Heart right ventricle (tissue), 16 donors: ENCODE data around the gene CDK1. TPM values are rescaled to one million over a fixed set of nuclear protein-coding genes. Genes with fewer than 3 reads are reported as not detected.
"Not testable (repeated sequence)": the region's sequence is repeated elsewhere in the genome, so short reads cannot be mapped to it uniquely, and the experiment has no call there.

ENCODE experiments used
- ATAC-seq, 8 donors: fragments of 200-7000 bp; cut with Tn5 transposase; one replicate each; pipeline ENCODE4 v1.9.1; 2020; ENCODE audit warnings: mild to moderate bottlenecking in 8 of 8, moderate library complexity in 8 of 8, moderate number of reproducible peaks in 1 of 8
- DNase-seq, 2 donors: peaks; one replicate each; pipeline ENCODE4 v3.0.0-alpha.2; 2020
- H3K27ac ChIP-seq, 10 donors: fragments of 200-600 bp; sonication (generic) in 2 of 10; one replicate each; pipeline versions ENCODE4 v1.5.0 to v1.8.0; 2020 to 2022; ENCODE audit warnings: mild to moderate bottlenecking in 3 of 10
- H3K27me3 ChIP-seq, 7 donors: fragments of 200-600 bp; one replicate each; pipeline ENCODE4 v1.8.0; 2021 to 2022; ENCODE audit warnings: mild to moderate bottlenecking in 2 of 7
- H3K36me3 ChIP-seq, 9 donors: fragments of 200-600 bp; sonication (generic) in 1 of 9; one replicate each; pipeline versions ENCODE4 v1.5.0 to v1.8.0; 2020 to 2022; ENCODE audit warnings: mild to moderate bottlenecking in 2 of 9
- H3K4me1 ChIP-seq, 9 donors: fragments of 200-600 bp; sonication (generic) in 1 of 9; one replicate each; pipeline versions ENCODE4 v1.5.0 to v1.8.0; 2020 to 2022; ENCODE audit warnings: mild to moderate bottlenecking in 4 of 9
- H3K4me3 ChIP-seq, 10 donors: fragments of 200-600 bp; sonication (generic) in 2 of 10; one replicate each; pipeline versions ENCODE4 v1.5.0 to v1.8.0; 2020 to 2022; ENCODE audit warnings: mild to moderate bottlenecking in 7 of 10, moderate library complexity in 2 of 10
- H3K9me3 ChIP-seq, 11 donors: fragments of 200-600 bp in 10 of 11; sonication (generic) in 2 of 11; one replicate each; pipeline versions ENCODE4 v1.5.0 to v1.8.0; 2013 to 2022; ENCODE audit warnings: mild to moderate bottlenecking in 2 of 11, control low read depth in 1 of 11, moderate library complexity in 1 of 11
- WGBS, 2 donors: extraction: QIAGEN DNeasy Blood & Tissue Kit; methylation state at CpG; one replicate each; pipeline ENCODE4 v1.1.7; 2013; ENCODE audit warnings: inconsistent platforms in 1 of 2; 5-methylcytosine and 5-hydroxymethylcytosine counted together
- intact Hi-C, 10 donors: fragments of 100-400 bp; cut with DNase I; formaldehyde crosslinking; loops; one replicate each; pipeline versions ENCODE4 v1.11.1 to v1.14.2; 2022
- polyA plus RNA-seq, 2 donors: library from polyadenylated mRNA; stranded (reverse); fragments of 200-250 nt; gene quantifications; one replicate each; pipeline ENCODE4 v1.2.3, GENCODE V29; 2013
- total RNA-seq, 10 donors: library from RNA; stranded (reverse); fragmentation: NEBNext Ultra II Directional in 3 of 10; extraction: Animal tissue kit (Norgen Biotek cat#: 25700) in 3 of 10; gene quantifications; one replicate each; pipeline versions ENCODE4 v1.2.1 to v1.2.4, GENCODE V29; 2021 to 2023
- TF ChIP-seq, protein P1 (sequence below), 9 donors: fragments of 200-600 bp; sonication (generic) in 2 of 9; IDR thresholded peaks; one replicate each; pipeline versions ENCODE4 v1.5.0 to v1.8.0; 2021 to 2022; ENCODE audit warnings: antibody characterized with exemption in 9 of 9, mild to moderate bottlenecking in 5 of 9, moderate library complexity in 1 of 9
- donor health status: Arrhythmogenic right ventricular cardiomyopathy.
- donor health status: ischemic (EF 13 %, LVEDD 7.1; RV severe dilation, severe dysfunction).
- donor health status: healthy with polysubstance abuse.
- donor health status: DM: no; HTN: yes; CAD: no.
- donor health status: DM: no; HTN: no; CAD: no.
- donor health status: ischemic (EF 25% LVEDD 6.9; RV normal size, moderate dysfunction).
- donor health status: ischemic (EF 25% LVEDD 5.7; RV mildly dilated, moderate dysfunction).
- donor health status: healthy.
- donor health status: DM: yes; HTN: yes; CAD: no.
- donor health status: Ischemic cardiomyopathy.
- donor health status: ischemic (EF 35%, LVEDD 5.7; RV mildly dilated, moderate dysfunction).
- donor health status: nonischemic (EF 11% LVEDD 7.7; RV severe dilation, severe dysfunction).
- donor health status: DM: yes; HTN: yes; CAD: no.
- donor health status: PGD.
- donor health status: ischemic (EF 29% LVEDD 5.4; RV normal size, mild dysfunction).
- donor health status: nonischemic (EF 23%, LVEDD 6.1; RV moderate dilation, normal function).

The CDK1 gene
- total and polyA plus RNA-seq, 12 donors, result 0.27 to 8.6 (median 1.0) TPM

DNA sequence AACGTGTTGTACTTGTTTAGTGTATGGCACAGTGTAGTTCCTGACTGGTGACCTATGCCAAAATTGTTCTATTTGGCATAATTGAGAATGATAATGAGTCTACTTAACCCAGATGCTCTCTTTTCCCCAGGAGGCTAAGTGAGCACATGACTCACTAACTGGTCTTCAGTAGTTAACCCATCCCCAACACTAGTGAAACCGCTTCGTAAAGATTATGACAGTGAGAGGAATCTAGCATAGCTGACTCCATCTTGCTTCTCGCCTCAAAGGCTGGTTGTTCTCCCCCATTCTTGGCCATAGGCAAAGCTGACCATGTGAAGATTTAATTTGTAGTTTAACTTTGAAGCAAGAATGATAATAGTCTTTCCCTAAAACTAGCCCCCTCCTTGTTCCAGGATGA is 47.2 kb downstream of the CDK1 start:
- Histone ChIP-seq H3K9me3 (no peaks in the 10 kb centered on the region), H3K27ac (no peak overlapping the region), H3K27me3 (no peaks in the 10 kb centered on the region), H3K4me3 (no peak overlapping the region), H3K4me1 (peaks cover 0 to 41% (median 25%) of the 10 kb centered on the region in 9 donors), H3K36me3 (no peaks in the 10 kb centered on the region)
- WGBS, 2 donors, result 83 to 87% methylated on average over 4 of the region's 4 CpGs
- TF ChIP-seq, protein P1, sequence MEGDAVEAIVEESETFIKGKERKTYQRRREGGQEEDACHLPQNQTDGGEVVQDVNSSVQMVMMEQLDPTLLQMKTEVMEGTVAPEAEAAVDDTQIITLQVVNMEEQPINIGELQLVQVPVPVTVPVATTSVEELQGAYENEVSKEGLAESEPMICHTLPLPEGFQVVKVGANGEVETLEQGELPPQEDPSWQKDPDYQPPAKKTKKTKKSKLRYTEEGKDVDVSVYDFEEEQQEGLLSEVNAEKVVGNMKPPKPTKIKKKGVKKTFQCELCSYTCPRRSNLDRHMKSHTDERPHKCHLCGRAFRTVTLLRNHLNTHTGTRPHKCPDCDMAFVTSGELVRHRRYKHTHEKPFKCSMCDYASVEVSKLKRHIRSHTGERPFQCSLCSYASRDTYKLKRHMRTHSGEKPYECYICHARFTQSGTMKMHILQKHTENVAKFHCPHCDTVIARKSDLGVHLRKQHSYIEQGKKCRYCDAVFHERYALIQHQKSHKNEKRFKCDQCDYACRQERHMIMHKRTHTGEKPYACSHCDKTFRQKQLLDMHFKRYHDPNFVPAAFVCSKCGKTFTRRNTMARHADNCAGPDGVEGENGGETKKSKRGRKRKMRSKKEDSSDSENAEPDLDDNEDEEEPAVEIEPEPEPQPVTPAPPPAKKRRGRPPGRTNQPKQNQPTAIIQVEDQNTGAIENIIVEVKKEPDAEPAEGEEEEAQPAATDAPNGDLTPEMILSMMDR (IDR thresholded peaks at IDR 0.05), result no peak
- no peak for DNase-seq
- no peak for ATAC-seq
- intact Hi-C loops, result loop anchor here in 4 of 10 donors (5.0 to 10.0 kb wide), 4 partner anchors 49 to 619 kb away; partner anchors contain the start of gene RHOBTB1 (in 1 of the 4)

DNA sequence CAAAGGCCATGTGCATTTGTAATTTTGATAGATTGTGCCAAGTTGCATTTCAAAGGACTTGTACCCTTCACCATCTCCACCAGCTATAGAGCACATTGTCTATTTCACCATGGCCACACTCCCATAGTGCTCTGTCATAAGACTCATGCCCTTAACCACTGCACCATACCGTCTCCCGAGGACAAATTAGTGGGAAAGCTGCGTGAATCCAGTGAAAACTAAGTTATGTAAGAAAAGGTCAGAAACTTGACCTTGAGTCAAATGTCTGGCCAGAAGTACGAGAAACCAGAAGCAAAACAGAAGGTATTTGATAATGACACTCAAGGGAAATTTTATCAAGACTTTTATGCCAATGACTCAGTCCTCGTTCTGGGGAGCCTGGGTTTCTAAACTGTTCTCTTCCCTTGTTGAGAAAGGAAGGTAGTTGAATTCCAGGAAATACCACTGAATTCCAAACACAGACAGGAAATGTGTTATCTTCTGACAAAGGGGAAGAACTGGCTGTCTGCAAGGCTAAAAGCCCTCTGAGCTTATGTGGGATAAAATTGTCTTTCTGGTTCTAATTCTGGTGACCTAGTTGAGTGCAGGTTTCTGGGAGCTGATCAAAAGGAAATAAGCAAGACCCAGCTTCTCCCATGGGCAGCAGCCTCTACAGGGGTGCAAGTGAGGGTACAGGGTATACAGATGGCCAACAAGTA is 49.7 kb downstream of the CDK1 start:
- ATAC-seq, result peak; percentile 73 to 94 (median 90)
- 25 to 31% methylated on average over 5 of the region's 5 CpGs for WGBS, 2 donors
- DNase-seq, result peak in 1 of 2 donors; percentile 45
- H3K27ac ChIP-seq, result peak overlapping the region in 9 of 10 donors; percentile 11 to 79 (median 57)
- intact Hi-C loops, result loop anchor here in 4 of 10 donors (5.0 to 10.0 kb wide), 4 partner anchors 47 to 617 kb away; partner anchors contain the start of gene RHOBTB1 (in 1 of the 4)
- no peaks in the 10 kb centered on the region for H3K9me3 ChIP-seq
- peaks cover 0 to 34% (median 24%) of the 10 kb centered on the region in 9 donors for H3K4me1 ChIP-seq
- H3K36me3 ChIP-seq, result no peaks in the 10 kb centered on the region
- no peaks in the 10 kb centered on the region for H3K27me3 ChIP-seq
- TF ChIP-seq, protein P1 (IDR thresholded peaks at IDR 0.05), result no peak
- H3K4me3 ChIP-seq, result no peak overlapping the region

DNA sequence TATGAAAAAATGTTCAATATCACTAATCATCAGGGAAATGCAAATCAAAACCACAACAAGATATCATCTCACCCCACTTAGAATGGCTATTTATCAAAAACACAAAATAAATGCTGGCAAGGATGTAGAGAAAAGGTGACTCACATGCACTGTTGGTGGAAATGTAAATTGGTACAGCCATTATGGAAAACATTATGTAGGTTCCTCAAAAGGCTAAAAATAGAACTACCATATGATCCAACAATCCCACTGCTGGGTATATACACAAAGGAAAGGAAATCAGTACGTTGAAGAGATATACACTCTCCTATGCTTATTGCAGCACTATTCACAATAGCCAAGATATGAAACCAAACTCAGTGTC is 50.2 kb downstream of the CDK1 start:
- peaks cover 0 to 34% (median 24%) of the 10 kb centered on the region in 9 donors for H3K4me1 ChIP-seq
- no peak overlapping the region for H3K4me3 ChIP-seq
- ATAC-seq, result peak in 6 of 8 donors; percentile 3 to 51 (median 18)
- H3K27ac ChIP-seq, result peak overlapping the region in 9 of 10 donors; percentile 11 to 79 (median 57)
- no peaks in the 10 kb centered on the region for H3K9me3 ChIP-seq
- no peaks in the 10 kb centered on the region for H3K36me3 ChIP-seq
- TF ChIP-seq, protein P1 (IDR thresholded peaks at IDR 0.05), result no peak
- no peak for DNase-seq
- no peaks in the 10 kb centered on the region for H3K27me3 ChIP-seq
- 10 to 30% methylated on average over 1 of the region's 1 CpG for WGBS, 2 donors
- intact Hi-C loops, result loop anchor here in 4 of 10 donors (5.0 to 10.0 kb wide), 4 partner anchors 46 to 616 kb away; partner anchors contain the start of gene RHOBTB1 (in 1 of the 4)

DNA sequence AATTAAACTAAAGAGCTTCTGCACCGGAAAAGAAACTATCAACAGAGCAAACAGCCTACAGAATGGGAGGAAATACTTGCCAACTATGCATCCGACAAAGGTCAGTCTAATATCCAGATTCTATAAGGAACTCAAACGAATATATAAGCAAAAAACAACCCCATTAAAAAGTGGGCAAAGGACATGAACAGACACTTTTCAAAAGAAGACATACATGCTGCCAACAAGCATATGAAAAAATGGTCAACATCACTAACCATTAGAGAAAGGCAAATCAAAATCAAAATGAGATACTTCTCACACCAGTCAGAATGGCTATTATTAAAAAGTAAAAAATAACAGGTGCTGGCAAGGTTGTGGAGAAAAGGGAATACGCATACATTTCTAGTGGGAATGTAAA is 53.9 kb downstream of the CDK1 start:
- H3K4me1 ChIP-seq, result peaks cover 0 to 38% (median 22%) of the 10 kb centered on the region in 9 donors
- intact Hi-C loops, DNase-seq, H3K27me3 ChIP-seq, ATAC-seq, H3K9me3 ChIP-seq, H3K27ac ChIP-seq, H3K4me3 ChIP-seq, H3K36me3 ChIP-seq: not testable (repeated sequence)
- WGBS, 2 donors, result 92 to 93% methylated on average over 4 of the region's 4 CpGs

DNA sequence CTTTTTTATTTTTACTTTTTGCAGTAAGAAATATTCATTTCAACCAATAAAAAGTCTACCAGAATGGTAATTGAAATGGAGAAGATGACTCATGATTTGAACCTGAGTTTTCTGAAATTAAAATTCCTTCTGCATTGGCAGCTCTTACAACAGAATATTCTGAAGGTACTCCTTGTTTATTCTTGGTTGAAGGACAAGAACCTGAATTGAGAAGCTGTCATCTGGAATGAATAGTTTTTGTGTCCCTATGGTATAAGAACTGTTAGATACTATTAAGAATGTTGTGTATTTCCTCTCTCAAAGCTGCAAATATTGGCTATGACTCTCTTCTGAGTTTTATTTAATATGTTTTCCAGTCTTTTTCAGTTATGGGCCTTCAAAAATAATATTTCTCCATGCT is 56.1 kb downstream of the CDK1 start:
- Histone ChIP-seq H3K4me1 (peaks cover 0 to 32% (median 8%) of the 10 kb centered on the region in 9 donors), H3K27ac (peak overlapping the region in 8 of 10 donors; percentile 5 to 62 (median 21)), H3K36me3 (no peaks in the 10 kb centered on the region), H3K4me3 (no peak overlapping the region), H3K27me3 (no peaks in the 10 kb centered on the region), H3K9me3 (no peaks in the 10 kb centered on the region)
- intact Hi-C loops, result no loop called here
- DNase-seq (no peak), ATAC-seq (no peak)
- TF ChIP-seq, protein P1 (IDR thresholded peaks at IDR 0.05), result no peak
